HG03103 (cell line): ENCODE results near the gene KCNAB3.

Source experiments
- ATAC-seq: cut with Tn5 transposase; IDR thresholded peaks from one replicate; pipeline ENCODE4 v1.9.1; 2021; ENCODE audit warnings: low read depth; ENCODE audit not compliant: unreplicated experiment

Gene KCNAB3

DNA sequence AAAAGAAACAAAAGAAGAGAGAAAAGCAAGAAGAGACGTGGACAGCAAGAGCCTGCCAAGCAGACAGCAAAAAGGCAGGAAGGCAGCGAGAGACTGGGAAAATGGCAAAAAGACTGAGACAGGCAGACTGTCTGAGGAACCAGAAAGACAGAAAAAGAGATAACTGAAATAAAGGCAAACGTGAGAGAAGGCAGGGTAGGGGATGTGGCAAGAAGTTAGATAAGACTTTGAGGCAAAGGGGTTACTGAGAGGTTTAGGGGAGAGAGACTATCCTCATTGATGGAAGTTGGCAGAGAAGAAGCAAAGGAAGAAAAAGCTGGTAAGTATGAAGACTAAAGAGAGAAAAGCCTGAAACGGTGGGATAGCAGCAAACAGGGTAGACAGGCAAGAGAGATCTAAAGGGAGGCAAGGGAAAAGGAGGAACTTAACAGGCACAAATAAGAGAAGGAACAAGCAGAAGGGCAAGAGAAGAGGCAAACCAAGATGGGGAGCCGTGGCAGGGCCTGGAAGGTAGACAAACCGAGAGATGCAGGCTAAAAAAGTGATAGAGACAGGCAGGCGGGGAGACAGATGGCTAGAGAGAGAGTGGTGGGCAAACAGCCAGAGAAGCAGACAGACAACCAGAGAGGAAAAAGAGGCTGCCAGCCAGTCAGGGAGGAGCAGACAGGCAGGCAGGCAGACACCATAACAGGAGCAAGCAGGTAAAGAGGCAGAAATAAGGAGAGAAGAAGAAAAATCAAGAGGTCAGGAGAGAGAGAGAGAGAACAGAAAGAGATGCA is 48.2 kb downstream of the KCNAB3 start:
- no peak for ATAC-seq

- ATAC-seq, result no peak
Observed at GRCh38 chr17:7880076-7880868, 49.4 kb downstream of the KCNAB3 start.

- no peak for ATAC-seq
Observed at GRCh38 chr17:7878234-7878633, 51.4 kb downstream of the KCNAB3 start.

GRCh38 chr17:7875804-7876370 is 53.8 kb downstream of the KCNAB3 start:
- ATAC-seq, result no peak

GRCh38 chr17:7873051-7873450 is 56.6 kb downstream of the KCNAB3 start:
- no peak for ATAC-seq
